ENCODE measurements around the gene RELB. TPM values are rescaled to one million over a fixed set of nuclear protein-coding genes. Genes with fewer than 3 reads are reported as not detected.

RELB gene
- total and polyA plus RNA-seq, 9 donors = 3.0 to 23.2 (median 10.1) TPM

DNA sequence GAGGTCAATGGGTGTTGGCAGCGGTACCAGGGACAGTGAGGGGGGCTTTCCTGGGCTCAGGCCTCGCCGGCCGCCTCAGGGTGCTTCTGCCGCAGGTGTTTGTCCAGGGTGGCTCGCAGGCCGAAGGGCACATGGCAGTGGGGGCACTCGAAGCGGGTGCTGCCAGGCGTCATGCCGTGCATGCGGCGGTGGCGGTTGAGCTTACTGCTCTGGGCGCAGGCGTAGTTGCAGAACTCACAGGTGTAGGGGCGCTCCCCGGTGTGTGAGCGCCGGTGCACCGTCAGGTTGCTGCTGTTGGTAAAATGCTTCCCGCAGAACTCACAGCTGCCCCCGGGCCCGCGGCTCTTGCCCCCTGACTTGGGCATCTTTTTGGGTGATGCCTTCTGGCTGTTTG, 70.3 kb downstream of the RELB start:
- no peaks in the 10 kb centered on the region for H3K36me3 ChIP-seq
- no peaks in the 10 kb centered on the region for H3K9me3 ChIP-seq
- DNase-seq = no peak
- intact Hi-C loops (cut with DNase I) = no loop called here
- WGBS, 3 donors = 84 to 93% (median 90%) methylated on average over 25 of the region's 25 CpGs
- H3K27me3 ChIP-seq = no peaks in the 10 kb centered on the region
- H3K27ac ChIP-seq = no peak overlapping the region
- TF ChIP-seq POLR2A (IDR thresholded peaks at IDR 0.05) = no peak
- peaks cover 6% of the 10 kb centered on the region for H3K4me1 ChIP-seq (ENCODE audit: insufficient read depth)
- no peak overlapping the region for H3K4me3 ChIP-seq

DNA sequence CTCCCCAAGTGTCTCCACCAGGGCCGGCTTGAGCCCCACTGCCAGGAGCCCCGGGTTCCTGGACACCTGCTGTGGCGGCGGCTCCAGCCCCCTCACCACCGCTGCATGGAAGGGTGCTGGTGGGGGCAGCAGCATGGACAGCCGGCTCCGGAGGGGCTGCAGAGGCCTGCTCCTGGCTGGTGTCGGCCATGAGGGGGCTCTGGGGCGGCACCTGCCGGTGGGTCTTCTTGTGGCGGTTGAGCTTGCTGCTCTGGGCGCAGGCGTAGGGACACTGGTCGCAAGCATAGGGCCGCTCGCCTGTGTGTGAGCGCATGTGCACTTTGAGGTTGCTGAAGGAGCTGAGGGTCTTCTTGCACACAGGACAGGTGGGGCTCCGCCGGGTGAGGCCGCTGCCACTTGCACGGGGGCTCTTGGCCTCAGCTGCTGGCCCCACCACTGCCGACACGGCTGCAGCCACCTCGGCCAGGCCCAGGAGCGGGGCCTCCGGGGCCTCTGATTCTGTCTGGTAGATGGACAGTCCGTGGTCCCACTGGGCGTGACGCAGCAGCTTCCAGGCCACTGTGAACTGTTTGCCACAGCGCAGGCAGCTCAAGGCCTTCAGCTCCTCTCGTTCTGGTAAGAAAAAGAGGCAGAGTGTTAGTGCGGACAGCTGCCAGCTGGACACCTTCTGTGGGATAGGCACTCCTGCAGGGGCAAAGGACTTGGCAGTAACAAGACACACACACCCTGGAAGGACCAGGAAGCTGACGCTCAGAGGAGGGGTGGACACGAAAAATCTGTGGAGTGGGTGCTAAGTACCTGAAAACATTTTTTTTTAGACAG, 70.9 kb downstream of the RELB start:
- DNase-seq = no peak
- TF ChIP-seq EP300 (IDR thresholded peaks at IDR 0.05) = no peak
- TF ChIP-seq POLR2A (IDR thresholded peaks at IDR 0.05) = no peak
- TF ChIP-seq, protein P1, sequence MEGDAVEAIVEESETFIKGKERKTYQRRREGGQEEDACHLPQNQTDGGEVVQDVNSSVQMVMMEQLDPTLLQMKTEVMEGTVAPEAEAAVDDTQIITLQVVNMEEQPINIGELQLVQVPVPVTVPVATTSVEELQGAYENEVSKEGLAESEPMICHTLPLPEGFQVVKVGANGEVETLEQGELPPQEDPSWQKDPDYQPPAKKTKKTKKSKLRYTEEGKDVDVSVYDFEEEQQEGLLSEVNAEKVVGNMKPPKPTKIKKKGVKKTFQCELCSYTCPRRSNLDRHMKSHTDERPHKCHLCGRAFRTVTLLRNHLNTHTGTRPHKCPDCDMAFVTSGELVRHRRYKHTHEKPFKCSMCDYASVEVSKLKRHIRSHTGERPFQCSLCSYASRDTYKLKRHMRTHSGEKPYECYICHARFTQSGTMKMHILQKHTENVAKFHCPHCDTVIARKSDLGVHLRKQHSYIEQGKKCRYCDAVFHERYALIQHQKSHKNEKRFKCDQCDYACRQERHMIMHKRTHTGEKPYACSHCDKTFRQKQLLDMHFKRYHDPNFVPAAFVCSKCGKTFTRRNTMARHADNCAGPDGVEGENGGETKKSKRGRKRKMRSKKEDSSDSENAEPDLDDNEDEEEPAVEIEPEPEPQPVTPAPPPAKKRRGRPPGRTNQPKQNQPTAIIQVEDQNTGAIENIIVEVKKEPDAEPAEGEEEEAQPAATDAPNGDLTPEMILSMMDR (IDR thresholded peaks at IDR 0.05) = no peak
- Histone ChIP-seq H3K27me3 (no peaks in the 10 kb centered on the region), H3K27ac (no peak overlapping the region), H3K4me3 (no peak overlapping the region), H3K4me1 (ENCODE audit: insufficient read depth) (peaks cover 6% of the 10 kb centered on the region), H3K9me3 (no peaks in the 10 kb centered on the region), H3K36me3 (no peaks in the 10 kb centered on the region)
- 73 to 81% (median 74%) methylated on average over 27 to 34 of the region's 34 CpGs for WGBS, 3 donors
- intact Hi-C loops (cut with DNase I) = no loop called here

DNA sequence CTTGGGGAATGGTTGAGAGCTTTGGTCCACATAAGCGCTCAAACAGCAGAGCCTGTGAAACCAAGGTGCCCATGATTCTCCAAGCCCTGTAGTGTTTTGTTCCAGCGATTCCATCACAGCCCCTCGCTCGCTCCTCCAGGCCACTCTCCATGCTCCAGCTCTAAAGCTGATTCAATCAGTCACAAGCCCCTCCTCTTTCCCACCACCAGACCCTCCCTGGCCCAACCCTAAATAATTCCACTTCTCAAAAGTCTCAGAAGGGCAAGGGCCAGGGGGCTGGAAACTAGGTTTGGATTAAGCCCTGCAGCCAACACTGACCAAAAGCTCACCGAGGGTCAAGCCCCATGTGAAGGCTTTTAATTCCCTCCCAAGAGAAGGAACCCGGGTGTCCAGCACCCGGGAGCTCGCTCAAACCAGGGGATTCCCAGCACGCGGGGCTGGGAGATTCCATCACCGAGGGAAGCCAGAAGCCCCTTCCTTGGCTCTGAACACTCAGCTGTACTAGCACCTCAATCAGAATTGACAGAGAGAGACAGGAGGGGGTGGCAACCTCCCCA, 73.6 kb downstream of the RELB start:
- no peak for DNase-seq
- Histone ChIP-seq H3K4me3 (no peak overlapping the region), H3K36me3 (no peaks in the 10 kb centered on the region), H3K27ac (no peak overlapping the region), H3K27me3 (no peaks in the 10 kb centered on the region), H3K9me3 (no peaks in the 10 kb centered on the region), H3K4me1 (ENCODE audit: insufficient read depth) (peaks cover 6% of the 10 kb centered on the region)
- intact Hi-C loops (cut with DNase I) = no loop called here
- TF ChIP-seq, protein P1 (IDR thresholded peaks at IDR 0.05) = no peak
- no peak for TF ChIP-seq EP300 (IDR thresholded peaks at IDR 0.05)
- no peak for TF ChIP-seq POLR2A (IDR thresholded peaks at IDR 0.05)
- WGBS, 3 donors = 65 to 75% (median 67%) methylated on average over 11 of the region's 11 CpGs

DNA sequence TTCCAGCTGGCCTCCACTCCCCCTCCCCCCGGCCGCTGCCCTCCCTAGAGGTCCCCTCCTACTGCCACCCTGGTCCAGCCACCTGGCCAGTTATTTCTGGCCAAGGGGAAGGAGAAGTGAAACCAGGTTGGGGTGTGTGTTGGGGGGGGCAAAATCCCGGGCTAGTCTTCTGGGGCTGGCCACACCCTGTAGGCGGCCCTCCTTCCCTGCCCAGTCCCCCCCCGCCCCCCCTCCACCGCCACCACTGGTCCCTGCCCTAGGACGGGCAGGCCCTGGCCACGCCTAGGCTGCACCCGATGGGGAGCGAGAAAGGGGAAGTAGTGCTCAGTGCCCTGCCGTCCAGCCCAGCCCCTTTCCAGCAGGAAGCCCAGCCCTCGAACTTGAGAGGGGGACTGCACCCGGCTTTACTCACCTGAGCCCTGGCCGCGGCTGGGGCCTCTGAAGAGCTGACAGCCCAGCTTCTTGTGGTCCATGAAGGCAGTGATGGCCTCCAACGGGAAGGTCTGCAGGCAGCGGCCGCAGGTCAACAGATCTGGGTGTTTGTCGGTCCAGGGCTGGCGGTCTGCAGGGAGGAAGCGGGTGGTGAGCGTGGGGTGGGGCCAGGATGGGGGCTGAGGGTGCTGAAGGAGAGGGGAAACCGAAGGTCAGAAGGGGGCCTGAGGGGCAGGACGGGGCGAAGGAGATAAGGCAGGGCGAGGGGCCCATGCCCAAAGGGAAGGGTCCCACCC, 74.2 kb downstream of the RELB start:
- WGBS, 3 donors = 20 to 37% (median 32%) methylated on average over 22 to 26 of the region's 26 CpGs
- no peak overlapping the region for H3K27ac ChIP-seq
- no peak for DNase-seq
- H3K4me3 ChIP-seq = peak overlapping the region; percentile 36
- TF ChIP-seq POLR2A (IDR thresholded peaks at IDR 0.05) (no peak), EP300 (IDR thresholded peaks at IDR 0.05) (no peak)
- TF ChIP-seq, protein P1 (IDR thresholded peaks at IDR 0.05) = no peak
- H3K27me3 ChIP-seq = no peaks in the 10 kb centered on the region
- H3K9me3 ChIP-seq = no peaks in the 10 kb centered on the region
- intact Hi-C loops (cut with DNase I) = no loop called here
- no peaks in the 10 kb centered on the region for H3K36me3 ChIP-seq
- H3K4me1 ChIP-seq (ENCODE audit: insufficient read depth) = peaks cover 6% of the 10 kb centered on the region
